Measurements from ENCODE around the gene ARHGEF1. TPM values are rescaled to one million over a fixed set of nuclear protein-coding genes. Genes with fewer than 3 reads are reported as not detected.

ARHGEF1 gene
- total RNA-seq, 2 experiments from 2014 or later: 515 to 537 TPM

GRCh38 chr19:41863209-41863931, 19.6 kb upstream of the ARHGEF1 start:
- no peak for DNase-seq
- Mint-ChIP-seq H3K9me3 (ENCODE audit: insufficient read depth) (no peaks in the 10 kb centered on the region), H3K36me3 (ENCODE audit: low read depth) (peaks cover 62% of the 10 kb centered on the region), H3K4me1 (ENCODE audit: low read depth) (peaks cover 73% of the 10 kb centered on the region), H3K27me3 (ENCODE audit: low read depth) (no peaks in the 10 kb centered on the region), H3K27ac (peak overlapping the region; percentile 94), H3K4me3 (peak overlapping the region; percentile 88)
- no peak for ATAC-seq
- ChIA-PET CTCF (interaction anchor here (0.7 to 3.5 kb wide), 6 partner anchors 10 to 82 kb away, joined by 4 to 34 read pairs (median 6); no protein-coding TSS in a partner anchor), POLR2A (interaction anchor here (1.1 to 11.9 kb wide), 4 partner anchors 8 to 82 kb away, joined by 4 to 192 read pairs (median 16); partner anchors contain the start of genes ARHGEF1 and CD79A)

- Mint-ChIP-seq H3K27ac (peak overlapping the region; percentile 75), H3K9me3 (ENCODE audit: insufficient read depth) (no peaks in the 10 kb centered on the region), H3K4me3 (peak overlapping the region; percentile 4), H3K36me3 (ENCODE audit: low read depth) (peaks cover 70% of the 10 kb centered on the region), H3K4me1 (ENCODE audit: low read depth) (peaks cover 78% of the 10 kb centered on the region), H3K27me3 (ENCODE audit: low read depth) (no peaks in the 10 kb centered on the region)
- DNase-seq: no peak
- no peak for ATAC-seq
- ChIA-PET CTCF (interaction anchor here (3.3 to 3.5 kb wide), 2 partner anchors 9 to 21 kb away, joined by 19 to 34 read pairs; no protein-coding TSS in a partner anchor), POLR2A (interaction anchor here (1.5 to 11.9 kb wide), 4 partner anchors 10 to 65 kb away, joined by 3 to 192 read pairs (median 10); partner anchors contain the start of genes ARHGEF1 and CD79A)
Observed at GRCh38 chr19:41864374-41864773, 18.6 kb upstream of the ARHGEF1 start.

- H3K9me3 Mint-ChIP-seq (ENCODE audit: insufficient read depth): no peaks in the 10 kb centered on the region
- H3K27me3 Mint-ChIP-seq (ENCODE audit: low read depth): no peaks in the 10 kb centered on the region
- ChIA-PET POLR2A (interaction anchor here (0.5 to 11.9 kb wide), 2 partner anchors 20 kb away, joined by 3 to 192 read pairs; partner anchors contain the start of gene ARHGEF1), CTCF (no interaction called here)
- no peak overlapping the region for H3K4me3 Mint-ChIP-seq
- H3K27ac Mint-ChIP-seq: peak overlapping the region; percentile 74
- DNase-seq (no peak), ATAC-seq (no peak)
- peaks cover 90% of the 10 kb centered on the region for H3K4me1 Mint-ChIP-seq (ENCODE audit: low read depth)
- H3K36me3 Mint-ChIP-seq (ENCODE audit: low read depth): peaks cover 79% of the 10 kb centered on the region
Observed at GRCh38 chr19:41866284-41866683, 16.7 kb upstream of the ARHGEF1 start.

GRCh38 chr19:41868120-41868988, 14.6 kb upstream of the ARHGEF1 start:
- no peaks in the 10 kb centered on the region for H3K27me3 Mint-ChIP-seq (ENCODE audit: low read depth)
- peak overlapping the region; percentile 9 for H3K4me3 Mint-ChIP-seq
- POLR2A ChIA-PET: interaction anchor here (0.7 to 11.9 kb wide), 5 partner anchors 8 to 77 kb away, joined by 3 to 192 read pairs (median 4); partner anchors contain the start of genes ARHGEF1 and RPS19
- peaks cover 76% of the 10 kb centered on the region for H3K36me3 Mint-ChIP-seq (ENCODE audit: low read depth)
- ATAC-seq (no peak), DNase-seq (no peak)
- no peaks in the 10 kb centered on the region for H3K9me3 Mint-ChIP-seq (ENCODE audit: insufficient read depth)
- H3K27ac Mint-ChIP-seq: peak overlapping the region; percentile 86
- peaks cover 90% of the 10 kb centered on the region for H3K4me1 Mint-ChIP-seq (ENCODE audit: low read depth)
- CTCF ChIA-PET: interaction anchor here (0.9 to 1.4 kb wide), 4 partner anchors 8 to 83 kb away, joined by 3 to 6 read pairs (median 4); partner anchors contain the start of gene RPS19

- ChIA-PET CTCF (interaction anchor here (0.9 to 1.4 kb wide), 4 partner anchors 9 to 83 kb away, joined by 3 to 6 read pairs (median 4); partner anchors contain the start of gene RPS19), POLR2A (interaction anchor here (1.0 to 11.9 kb wide), 4 partner anchors 9 to 33 kb away, joined by 3 to 192 read pairs (median 8); partner anchors contain the start of genes ARHGEF1 and RPS19)
- peaks cover 74% of the 10 kb centered on the region for H3K36me3 Mint-ChIP-seq (ENCODE audit: low read depth)
- H3K4me3 Mint-ChIP-seq: no peak overlapping the region
- no peak for ATAC-seq
- no peaks in the 10 kb centered on the region for H3K9me3 Mint-ChIP-seq (ENCODE audit: insufficient read depth)
- no peak for DNase-seq
- peaks cover 92% of the 10 kb centered on the region for H3K4me1 Mint-ChIP-seq (ENCODE audit: low read depth)
- H3K27me3 Mint-ChIP-seq (ENCODE audit: low read depth): no peaks in the 10 kb centered on the region
- peak overlapping the region; percentile 70 for H3K27ac Mint-ChIP-seq
Observed at GRCh38 chr19:41868989-41869300, 14.0 kb upstream of the ARHGEF1 start.

- Mint-ChIP-seq H3K9me3 (ENCODE audit: insufficient read depth) (no peaks in the 10 kb centered on the region), H3K4me1 (ENCODE audit: low read depth) (peaks cover 92% of the 10 kb centered on the region), H3K27me3 (ENCODE audit: low read depth) (no peaks in the 10 kb centered on the region), H3K36me3 (ENCODE audit: low read depth) (peaks cover 71% of the 10 kb centered on the region), H3K27ac (peak overlapping the region; percentile 83), H3K4me3 (no peak overlapping the region)
- DNase-seq: no peak
- no peak for ATAC-seq
- ChIA-PET POLR2A (interaction anchor here (0.7 to 11.9 kb wide), 6 partner anchors 9 to 1269 kb away, joined by 3 to 241 read pairs (median 8); partner anchors contain the start of genes ARHGEF1 and RPS19), CTCF (interaction anchor here (1.2 to 2.5 kb wide), 4 partner anchors 10 to 89 kb away, joined by 3 to 30 read pairs (median 6); partner anchors contain the start of genes RABAC1 and RPS19)
Observed at GRCh38 chr19:41869374-41869955, 13.5 kb upstream of the ARHGEF1 start.

GRCh38 chr19:41870401-41870873, 12.5 kb upstream of the ARHGEF1 start:
- CTCF ChIA-PET: interaction anchor here (2.4 to 9.1 kb wide), 3 partner anchors 11 to 88 kb away, joined by 7 to 176 read pairs (median 30); partner anchors contain the start of genes ARHGEF1, RABAC1 and RPS19
- Mint-ChIP-seq H3K27ac (peak overlapping the region; percentile 83), H3K4me3 (peak overlapping the region; percentile 16)

GRCh38 chr19:41871573-41872383, 11.2 kb upstream of the ARHGEF1 start:
- ATAC-seq (peak; percentile 63), DNase-seq (peak; percentile 87)
- Mint-ChIP-seq H3K4me1 (ENCODE audit: low read depth) (peaks cover 91% of the 10 kb centered on the region), H3K4me3 (peak overlapping the region; percentile 63), H3K36me3 (ENCODE audit: low read depth) (peaks cover 58% of the 10 kb centered on the region), H3K9me3 (ENCODE audit: insufficient read depth) (no peaks in the 10 kb centered on the region), H3K27ac (peak overlapping the region; percentile 94), H3K27me3 (ENCODE audit: low read depth) (no peaks in the 10 kb centered on the region)
- POLR2A ChIA-PET: interaction anchor here (0.8 to 9.3 kb wide), 8 partner anchors 9 to 88 kb away, joined by 3 to 241 read pairs (median 12); partner anchors contain the start of genes ARHGEF1, RABAC1 and RPS19
- CTCF ChIA-PET: interaction anchor here (1.2 to 9.1 kb wide), 11 partner anchors 8 to 87 kb away, joined by 3 to 176 read pairs (median 24); partner anchors contain the start of genes ARHGEF1, ERFL, RABAC1 and RPS19

More at GRCh38 chr19:41870401-41870873, 12.5 kb upstream of the ARHGEF1 start:
- H3K4me1 Mint-ChIP-seq (ENCODE audit: low read depth): peaks cover 89% of the 10 kb centered on the region
- POLR2A ChIA-PET: interaction anchor here (1.5 to 9.3 kb wide), 5 partner anchors 8 to 75 kb away, joined by 3 to 241 read pairs (median 20); partner anchors contain the start of genes ARHGEF1 and RPS19
- peaks cover 65% of the 10 kb centered on the region for H3K36me3 Mint-ChIP-seq (ENCODE audit: low read depth)
- H3K27me3 Mint-ChIP-seq (ENCODE audit: low read depth): no peaks in the 10 kb centered on the region
- ATAC-seq (no peak), DNase-seq (no peak)
- H3K9me3 Mint-ChIP-seq (ENCODE audit: insufficient read depth): no peaks in the 10 kb centered on the region

GRCh38 chr19:41872384-41872774, 10.6 kb upstream of the ARHGEF1 start:
- Mint-ChIP-seq H3K9me3 (ENCODE audit: insufficient read depth) (no peaks in the 10 kb centered on the region), H3K27ac (peak overlapping the region; percentile 94), H3K27me3 (ENCODE audit: low read depth) (no peaks in the 10 kb centered on the region), H3K36me3 (ENCODE audit: low read depth) (peaks cover 56% of the 10 kb centered on the region), H3K4me1 (ENCODE audit: low read depth) (peaks cover 92% of the 10 kb centered on the region), H3K4me3 (peak overlapping the region; percentile 63)
- ATAC-seq: no peak
- DNase-seq: no peak
- ChIA-PET CTCF (interaction anchor here (1.1 to 9.1 kb wide), 14 partner anchors 9 to 85 kb away, joined by 3 to 176 read pairs (median 12); partner anchors contain the start of genes ARHGEF1, ERFL, RABAC1 and RPS19), POLR2A (interaction anchor here (0.8 to 9.3 kb wide), 7 partner anchors 10 to 87 kb away, joined by 3 to 241 read pairs (median 8); partner anchors contain the start of genes ARHGEF1, RABAC1 and RPS19)
